ENCODE data around the gene NOD1.

- TF ChIP-seq CTCF (IDR thresholded peaks at IDR 0.05) (no peak), POLR2A (IDR thresholded peaks at IDR 0.05) (no peak)
Observed at GRCh38 chr7:30429156-30429530, 49.4 kb downstream of the NOD1 start.

Data from tibial nerve (tissue), 3 donors.